H1 (cell line): Measurements from ENCODE around the gene CRHBP. TPM values are rescaled to one million over a fixed set of nuclear protein-coding genes. Genes with fewer than 3 reads are reported as not detected.

Experiments used
- CTCF ChIA-PET: fragments of 300-600 bp; sonication (Branson Sonifier 250); formaldehyde crosslinking; loops from one replicate; lab custom pipeline; 2021; ENCODE audit not compliant: partially characterized antibody; lab: Charles Lee
- POLR2A ChIA-PET: fragments of 300-600 bp; sonication (Branson Sonifier 250); formaldehyde crosslinking; loops from one replicate; lab custom pipeline; 2021; ENCODE audit warnings: inconsistent platforms; ENCODE audit not compliant: partially characterized antibody; lab: Charles Lee
- DNase-seq, 2 experiments: peaks; one replicate each; pipeline versions ENCODE4 v3.0.0 to v3.0.0-alpha.2; 2010 to 2022; ENCODE audit warnings: low spot score in 2 of 2, low read depth in 1 of 2, mixed read lengths in 1 of 2
- FAIRE-seq: peaks from 2 replicates; lab custom pipeline; 2011; peaks lifted over from hg19 to GRCh38; lab: Jason Lieb, UNC
- H2AFZ ChIP-seq: 2 replicates; pipeline ENCODE4 v1.8.1; 2012; ENCODE audit warnings: low read length, inconsistent platforms
- H2AK5ac ChIP-seq: 2 replicates; pipeline ENCODE4 v1.6.1; 2013; ENCODE audit warnings: low read depth, low read length
- H2BK120ac ChIP-seq: replicated peaks from 2 replicates; pipeline ENCODE3; 2013; ENCODE audit warnings: low read depth, low read length, inconsistent platforms
- H2BK12ac ChIP-seq: 2 replicates; pipeline ENCODE4 v1.6.1; 2013; ENCODE audit warnings: low read depth, low read length
- H2BK15ac ChIP-seq: 2 replicates; pipeline ENCODE4 v1.6.1; 2013; ENCODE audit warnings: low read length
- H2BK20ac ChIP-seq: 2 replicates; pipeline ENCODE4 v1.6.1; 2013; ENCODE audit warnings: low read length
- H2BK5ac ChIP-seq: 2 replicates; pipeline ENCODE4 v1.6.1; 2013; ENCODE audit warnings: low read depth, low read length
- H3K14ac ChIP-seq: 2 replicates; pipeline ENCODE4 v1.6.1; 2013; ENCODE audit warnings: inconsistent platforms; ENCODE audit not compliant: insufficient read length
- H3K18ac ChIP-seq: 2 replicates; pipeline ENCODE4 v1.6.1; 2013; ENCODE audit warnings: low read length; ENCODE audit errors: extremely low read depth
- H3K23ac ChIP-seq: 2 replicates; pipeline ENCODE4 v1.6.1; 2013; ENCODE audit warnings: inconsistent platforms; ENCODE audit not compliant: insufficient read length
- H3K23me2 ChIP-seq: 2 replicates; pipeline ENCODE4 v1.6.1; 2013; ENCODE audit warnings: low read depth, low read length
- H3K27ac ChIP-seq: 2 replicates; pipeline ENCODE4 v1.6.1; 2011; ENCODE audit warnings: low read depth, low read length, inconsistent platforms
- H3K27me3 ChIP-seq, 4 experiments: replicated peaks in 1 of 4; 1 replicate in 1 of 4; 2 replicates in 3 of 4; pipeline versions ENCODE4 v1.6.1 to v1.8.1; 2011 to 2013; ENCODE audit warnings: low read length in 3 of 4, mild to moderate bottlenecking in 3 of 4, inconsistent platforms in 2 of 4, mixed read lengths in 2 of 4, moderate library complexity in 1 of 4; ENCODE audit not compliant: control insufficient read depth in 3 of 4, insufficient read depth in 3 of 4; ENCODE audit errors: extremely low read depth in 1 of 4
- H3K36me3 ChIP-seq, 4 experiments: 2 replicates each; pipeline versions ENCODE4 v1.6.1 to v1.8.1; 2011 to 2013; ENCODE audit warnings: mild to moderate bottlenecking in 4 of 4, low read length in 3 of 4, moderate library complexity in 2 of 4, control low read depth in 1 of 4, inconsistent platforms in 1 of 4; ENCODE audit not compliant: insufficient read depth in 4 of 4, control insufficient read depth in 2 of 4
- H3K4ac ChIP-seq: replicated peaks from 2 replicates; pipeline ENCODE3; 2013; ENCODE audit warnings: low read length, low read depth, mixed read lengths, inconsistent platforms; ENCODE audit not compliant: insufficient read length
- H3K4me1 ChIP-seq, 4 experiments: replicated peaks in 1 of 4; 1 replicate in 1 of 4; 2 replicates in 3 of 4; pipeline versions ENCODE4 v1.6.1 to v1.8.1; 2011 to 2013; ENCODE audit warnings: low read length in 3 of 4, inconsistent platforms in 2 of 4, mixed read lengths in 1 of 4; ENCODE audit not compliant: insufficient read depth in 4 of 4, control insufficient read depth in 3 of 4
- H3K4me2 ChIP-seq, 2 experiments: 2 replicates each; pipeline versions ENCODE4 v1.6.1 to v1.8.1; 2011 to 2013; ENCODE audit warnings: low read depth in 2 of 2, low read length in 2 of 2, control low read depth in 1 of 2, inconsistent platforms in 1 of 2, mild to moderate bottlenecking in 1 of 2; ENCODE audit not compliant: insufficient read depth in 1 of 2
- H3K4me3 ChIP-seq, 4 experiments: fragments of 200-600, 300-600 bp in 1 of 4; sonication (generic), shearing (Covaris generic), sonication (Bioruptor Twin) in 1 of 4; 2 replicates each; pipeline versions ENCODE4 v1.5.1 to v1.8.1; 2011 to 2016; ENCODE audit warnings: low read length in 4 of 4, low read depth in 3 of 4, control low read depth in 2 of 4, inconsistent platforms in 2 of 4, mild to moderate bottlenecking in 2 of 4, mixed read lengths in 1 of 4, moderate library complexity in 1 of 4; ENCODE audit not compliant: insufficient read depth in 2 of 4; ENCODE audit errors: extremely low read depth in 1 of 4
- H3K56ac ChIP-seq: replicated peaks from 2 replicates; pipeline ENCODE3; 2013; ENCODE audit warnings: low read depth, mild to moderate bottlenecking, mixed read lengths, low read length, inconsistent platforms; ENCODE audit not compliant: insufficient read length
- H3K79me1 ChIP-seq: 2 replicates; pipeline ENCODE4 v1.6.1; 2013; ENCODE audit warnings: low read depth, low read length, control low read depth
- H3K79me2 ChIP-seq, 2 experiments: 2 replicates each; pipeline versions ENCODE4 v1.6.1 to v1.8.1; 2012 to 2013; ENCODE audit warnings: low read length in 2 of 2, mild to moderate bottlenecking in 2 of 2, inconsistent platforms in 1 of 2; ENCODE audit not compliant: insufficient read depth in 2 of 2, control insufficient read depth in 1 of 2
- H3K9ac ChIP-seq, 4 experiments: replicated peaks in 1 of 4; 1 replicate in 1 of 4; 2 replicates in 3 of 4; pipeline versions ENCODE4 v1.6.1 to v1.8.1; 2011 to 2013; ENCODE audit warnings: low read depth in 3 of 4, low read length in 3 of 4, control low read depth in 2 of 4, mild to moderate bottlenecking in 2 of 4, moderate library complexity in 2 of 4, inconsistent platforms in 1 of 4; ENCODE audit errors: extremely low read depth in 1 of 4
- H3K9me3 ChIP-seq, 2 experiments: 2 replicates each; pipeline versions ENCODE4 v1.6.1 to v1.8.1; 2012 to 2013; ENCODE audit warnings: mild to moderate bottlenecking in 2 of 2, moderate library complexity in 2 of 2, control low read depth in 1 of 2, inconsistent platforms in 1 of 2, low read depth in 1 of 2, low read length in 1 of 2, mixed read lengths in 1 of 2; ENCODE audit not compliant: insufficient read depth in 2 of 2
- H4K20me1 ChIP-seq, 2 experiments: replicated peaks in 1 of 2; 2 replicates each; pipeline versions ENCODE3 to v1.8.1; 2011 to 2013; ENCODE audit warnings: inconsistent platforms in 2 of 2, low read length in 2 of 2, mild to moderate bottlenecking in 1 of 2; ENCODE audit not compliant: insufficient read depth in 2 of 2, control insufficient read depth in 1 of 2
- H4K5ac ChIP-seq: 2 replicates; pipeline ENCODE4 v1.6.1; 2013; ENCODE audit warnings: low read length, low read depth, mixed read lengths, inconsistent platforms; ENCODE audit not compliant: insufficient read length
- H4K8ac ChIP-seq: 2 replicates; pipeline ENCODE4 v1.8.0; 2013; ENCODE audit warnings: mild to moderate bottlenecking, moderate library complexity, low read length, inconsistent platforms; ENCODE audit not compliant: insufficient read depth; ENCODE audit errors: extremely low read depth
- H4K91ac ChIP-seq: replicated peaks from 2 replicates; pipeline ENCODE3; 2013; ENCODE audit warnings: low read length, mixed read lengths, inconsistent platforms; ENCODE audit not compliant: insufficient read length
- CBX8 ChIP-seq: fragments of 300-800, 300-1000 bp; sonication (generic); IDR thresholded peaks from 2 replicates; pipeline ENCODE4 v1.7.1; 2016; ENCODE audit warnings: low read depth, low read length, borderline replicate concordance
- SIN3A ChIP-seq, 2 experiments: IDR thresholded peaks in 1 of 2; conservative IDR thresholded peaks in 1 of 2; 2 replicates each; pipeline ENCODE4 v1.6.1; 2011 to 2012; ENCODE audit warnings: low read length in 2 of 2, improper control_type of control experiment in 1 of 2, low read depth in 1 of 2, mild to moderate bottlenecking in 1 of 2
- SUZ12 ChIP-seq: fragments of 200-600 bp; sonication (generic); IDR thresholded peaks from 2 replicates; pipeline ENCODE4 v1.6.1; 2012; ENCODE audit warnings: mild to moderate bottlenecking, inconsistent platforms, low read length, moderate library complexity, mixed read lengths
- TAF7 ChIP-seq: optimal IDR thresholded peaks from 2 replicates; pipeline ENCODE3; 2011; ENCODE audit warnings: low read depth, mild to moderate bottlenecking, inconsistent platforms, low read length, moderate library complexity, borderline replicate concordance
- WGBS, 2 experiments: shearing (Covaris generic) in 1 of 2; methylation state at CpG; one replicate each; pipeline versions ENCODE4 v1.1.6 to v1.1.7; 2013 to 2015; ENCODE audit warnings: low lambda C conversion rate in 2 of 2, mixed read lengths in 2 of 2, inconsistent platforms in 1 of 2, low coverage in 1 of 2, missing lambda C conversion rate in 1 of 2; ENCODE audit not compliant: insufficient replicate concordance in 2 of 2, insufficient coverage in 1 of 2, insufficient read length in 1 of 2; ENCODE audit errors: extremely low coverage in 1 of 2, missing lambda C conversion rate in 1 of 2; 5-methylcytosine and 5-hydroxymethylcytosine counted together
- polyA plus RNA-seq, 7 experiments: library from polyadenylated mRNA; depleted of rRNA in 3 of 7; stranded (reverse) in 5 of 7; unstranded in 2 of 7; fragments of >200 nt in 5 of 7; fragments of 200-250 nt in 2 of 7; gene quantifications; 1 replicate in 5 of 7; 2 replicates in 1 of 7; 4 replicates in 1 of 7; pipeline versions ENCODE4 v1.2.1 to v1.2.3, GENCODE V29; 2011 to 2013; ENCODE audit warnings: missing spikeins in 2 of 7, mixed read lengths in 2 of 7
- total RNA-seq: library from RNA; stranded (reverse); fragmentation: NEBNext Ultra II Directional; extraction: Animal tissue kit (Norgen Biotek cat#: 25700); gene quantifications from 2 replicates; pipeline ENCODE4 v1.2.1, GENCODE V29; 2021

Gene CRHBP
- total and polyA plus RNA-seq, 2 of the 8 experiments (the other 6 are each of a cell fraction or from before 2014, with no cell fraction given), result 0.30 TPM; not detected in 1

- no peaks in the 10 kb centered on the region for H3K27me3 ChIP-seq
- H2BK5ac ChIP-seq, result no peak overlapping the region
- no peak overlapping the region for H4K8ac ChIP-seq
- ChIA-PET POLR2A (no interaction called here), CTCF (no interaction called here)
- DNase-seq, result no peak
- no peak for FAIRE-seq
- no peak overlapping the region for H3K14ac ChIP-seq
- no peaks in the 10 kb centered on the region for H3K36me3 ChIP-seq
- H3K56ac ChIP-seq, result no peak overlapping the region
- no peak overlapping the region for H3K27ac ChIP-seq
- no peak overlapping the region for H4K91ac ChIP-seq
- no peak overlapping the region for H2BK20ac ChIP-seq
- no peak overlapping the region for H2BK15ac ChIP-seq
- no peak overlapping the region for H3K4me2 ChIP-seq
- H3K4ac ChIP-seq, result no peak overlapping the region
- no peak overlapping the region for H3K23ac ChIP-seq
- H3K9me3 ChIP-seq, result no peaks in the 10 kb centered on the region
- H3K4me3 ChIP-seq, result no peak overlapping the region
- 98% methylated on average over 3 of the region's 3 CpGs; no CpG with 5 or more reads in 1 of the 2 experiments for WGBS, 2 experiments
- no peak overlapping the region for H2AK5ac ChIP-seq
- no peak overlapping the region for H3K18ac ChIP-seq
- no peak overlapping the region for H2BK120ac ChIP-seq
- no peak overlapping the region for H2AFZ ChIP-seq
- no peaks in the 10 kb centered on the region for H3K23me2 ChIP-seq
- H4K5ac ChIP-seq, result no peak overlapping the region
- no peaks in the 10 kb centered on the region for H3K4me1 ChIP-seq
- no peak for TF ChIP-seq TAF7
- no peak for TF ChIP-seq SUZ12
- no peak for TF ChIP-seq SIN3A (conservative IDR thresholded peaks at IDR 0.05 in 1 of 2, IDR thresholded peaks at IDR 0.05 in 1 of 2; ENCODE audit: low read depth in 1 of 2, low read length in 2 of 2)
- TF ChIP-seq CBX8, result no peak
- no peaks in the 10 kb centered on the region for H3K79me1 ChIP-seq
- H3K9ac ChIP-seq, result no peak overlapping the region
- H2BK12ac ChIP-seq, result no peak overlapping the region
- no peaks in the 10 kb centered on the region for H3K79me2 ChIP-seq
- no peaks in the 10 kb centered on the region for H4K20me1 ChIP-seq
These were observed 11.4 kb upstream of the CRHBP start for GRCh38 chr5:76941442-76941841.
